A549 treated with AZD9567 at 1 μM for 4 hours (cell line): ENCODE data around the gene HEPHL1. TPM values are rescaled to one million over a fixed set of nuclear protein-coding genes. Genes with fewer than 3 reads are reported as not detected.

Experiments
- total RNA-seq: library from RNA; stranded (reverse); fragments of 200-300 nt; extraction: Qiagen RNA extraction; gene quantifications from 5 replicates; pipeline ENCODE4 v1.2.3, GENCODE V29; 2022; ENCODE audit not compliant: insufficient read depth

HEPHL1 gene, protein sequence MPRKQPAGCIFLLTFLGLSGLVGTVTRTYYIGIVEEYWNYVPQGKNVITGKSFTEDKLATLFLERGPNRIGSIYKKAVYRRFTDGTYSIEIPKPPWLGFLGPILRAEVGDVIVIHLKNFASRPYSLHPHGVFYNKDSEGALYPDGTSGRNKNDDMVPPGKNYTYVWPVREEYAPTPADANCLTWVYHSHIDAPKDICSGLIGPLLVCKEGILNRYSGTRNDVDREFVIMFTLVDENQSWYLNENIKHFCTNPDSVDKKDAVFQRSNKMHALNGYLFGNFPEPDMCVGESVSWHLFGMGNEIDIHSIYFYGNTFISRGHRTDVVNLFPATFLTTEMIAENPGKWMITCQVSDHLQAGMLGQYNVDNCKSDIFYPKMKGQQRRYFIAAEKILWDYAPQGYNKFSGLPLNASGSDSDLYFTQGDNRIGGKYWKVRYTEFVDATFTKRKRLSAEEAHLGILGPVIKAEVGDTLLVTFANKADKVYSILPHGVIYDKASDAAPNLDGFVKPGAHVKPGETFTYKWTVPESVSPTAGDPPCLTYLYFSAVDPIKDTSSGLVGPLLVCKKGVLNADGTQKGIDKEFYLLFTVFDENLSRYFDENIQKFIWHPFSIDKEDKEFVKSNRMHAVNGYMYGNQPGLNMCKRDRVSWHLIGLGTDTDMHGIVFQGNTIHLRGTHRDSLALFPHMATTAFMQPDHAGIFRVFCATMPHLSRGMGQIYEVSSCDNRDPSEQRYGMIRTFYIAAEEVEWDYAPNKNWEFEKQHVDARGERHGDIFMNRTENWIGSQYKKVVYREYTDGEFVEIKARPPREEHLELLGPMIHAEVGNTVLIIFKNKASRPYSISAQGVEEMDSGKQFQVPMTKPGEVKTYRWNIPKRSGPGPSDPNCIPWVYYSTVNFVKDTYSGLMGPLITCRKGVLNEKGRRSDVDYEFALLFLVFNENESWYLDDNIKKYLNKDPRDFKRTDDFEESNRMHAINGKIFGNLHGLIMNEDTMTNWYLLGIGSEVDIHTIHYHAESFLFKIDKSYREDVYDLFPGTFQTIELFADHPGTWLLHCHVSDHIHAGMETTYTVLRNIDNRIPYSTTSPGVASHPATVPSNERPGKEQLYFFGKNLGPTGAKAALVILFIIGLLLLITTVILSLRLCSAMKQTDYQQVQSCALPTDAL
- not detected in 5 replicates for total RNA-seq

DNA sequence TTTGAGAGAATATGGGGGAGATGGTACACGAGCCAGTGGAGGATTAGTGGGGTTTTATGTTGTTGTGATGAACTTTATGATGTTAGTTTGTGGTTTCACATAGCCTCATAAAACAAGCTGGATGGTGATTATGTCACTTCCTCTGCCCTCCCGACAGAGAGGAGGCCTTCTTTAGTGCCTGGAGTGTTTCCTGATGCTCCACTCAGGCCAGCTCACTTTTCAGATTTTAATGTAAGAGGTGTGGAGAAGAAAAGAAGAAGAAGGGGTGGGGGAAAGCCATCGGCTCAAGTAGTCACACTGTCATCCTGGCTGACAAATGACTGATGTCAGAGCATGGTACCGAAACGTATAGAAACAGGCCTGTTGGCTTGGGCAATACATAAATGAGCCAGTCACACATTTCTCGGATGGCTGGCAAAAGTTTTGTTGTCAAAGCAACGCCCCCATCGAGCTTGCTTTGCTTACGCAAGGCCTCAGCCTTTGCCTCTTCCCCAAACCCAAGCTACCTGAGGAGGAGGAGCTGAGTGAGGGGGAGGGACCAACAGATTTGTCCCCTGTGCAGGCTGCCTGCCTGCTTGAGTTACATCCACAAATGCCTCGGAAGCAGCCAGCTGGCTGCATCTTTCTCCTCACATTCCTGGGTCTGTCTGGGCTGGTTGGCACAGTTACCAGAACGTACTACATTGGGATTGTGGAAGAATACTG, at the start of gene HEPHL1:
Gene HEPHL1 (plus strand): TSS at position 578 of the 705 bp plus-strand sequence. CDS start 15 bp downstream, at position 593.

DNA sequence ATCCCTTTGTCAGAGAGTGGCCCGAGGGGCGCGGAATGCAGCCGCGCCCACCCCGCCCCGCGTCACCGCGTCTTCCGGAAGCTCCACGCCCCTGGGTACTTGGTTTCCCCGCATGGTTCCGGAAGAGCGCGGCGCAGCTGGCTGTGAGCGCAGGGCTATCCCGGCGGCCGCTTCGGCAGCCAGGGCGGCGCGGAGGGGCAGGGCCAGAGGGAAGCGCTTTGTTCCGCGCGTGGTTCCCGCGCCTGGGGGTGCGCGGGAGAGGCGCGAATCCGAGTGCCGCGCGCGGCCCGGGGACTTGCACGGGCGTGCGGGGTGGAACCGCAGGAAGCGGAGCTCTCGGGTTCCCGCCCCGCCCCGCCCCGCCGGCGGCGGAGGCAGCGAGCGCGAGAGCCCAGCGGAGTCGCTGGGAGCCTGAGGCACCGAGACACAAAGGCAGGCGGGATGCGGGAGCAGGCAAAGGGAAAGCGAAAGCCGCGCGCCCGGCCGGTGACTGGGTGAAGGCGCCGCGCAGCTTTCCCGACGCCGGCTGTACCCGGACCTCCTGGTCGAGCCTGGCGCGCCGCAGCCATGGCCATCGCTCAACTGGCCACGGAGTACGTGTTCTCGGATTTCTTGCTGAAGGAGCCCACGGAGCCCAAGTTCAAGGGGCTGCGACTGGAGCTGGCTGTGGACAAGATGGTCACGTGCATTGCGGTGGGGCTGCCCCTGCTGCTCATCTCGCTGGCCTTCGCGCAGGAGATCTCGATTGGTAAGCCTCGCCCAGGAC, 107.8 kb downstream of the HEPHL1 start, which contains the start of gene PANX1:
Gene PANX1 (plus strand): TSS at position 96 of the 766 bp plus-strand sequence. CDS start 472 bp downstream, at position 568.

Other genes with a start within 250 kb of the HEPHL1 start
- 21.3 to 24.9 TPM (median 22.7 TPM) in 5 replicates for gene MED17, start 237.1 kb upstream of the HEPHL1 start, total RNA-seq
- gene VSTM5, start 170.7 kb upstream of the HEPHL1 start, total RNA-seq: not detected in 5 replicates
- gene PANX1, start 107.5 kb downstream of the HEPHL1 start, total RNA-seq: 22.7 to 28.0 TPM (median 26.3 TPM) in 5 replicates